SIG-M5 (cell line): Measurements from ENCODE around the gene HECW1.
"Not testable (repeated sequence)": the region's sequence is repeated elsewhere in the genome, so short reads cannot be mapped to it uniquely, and the experiment has no call there.

Source experiments
- DNase-seq: peaks from one replicate; lab custom pipeline; 2025; lab: John Stamatoyannopoulos, UW

HECW1 gene

GRCh38 chr7:43112941-43113621 lies 634 bp downstream of the HECW1 start:
- no peak for DNase-seq

GRCh38 chr7:43113622-43114457 lies 1.4 kb downstream of the HECW1 start:
- no peak for DNase-seq

GRCh38 chr7:43114458-43114780 lies 2.0 kb downstream of the HECW1 start:
- DNase-seq: no peak

- no peak for DNase-seq
These were observed 4.0 kb downstream of the HECW1 start for GRCh38 chr7:43116451-43116850.

- peak; percentile 2 for DNase-seq
These were observed 4.6 kb downstream of the HECW1 start for GRCh38 chr7:43117095-43117494.

- no peak for DNase-seq
These were observed 5.4 kb downstream of the HECW1 start for GRCh38 chr7:43117861-43118260.

GRCh38 chr7:43118313-43118712 lies 5.9 kb downstream of the HECW1 start:
- DNase-seq: no peak

GRCh38 chr7:43119371-43120075 lies 7.1 kb downstream of the HECW1 start:
- no peak for DNase-seq

- DNase-seq: no peak
These were observed 9.5 kb downstream of the HECW1 start for GRCh38 chr7:43121973-43122372.

GRCh38 chr7:43123457-43123856 lies 11.0 kb downstream of the HECW1 start:
- no peak for DNase-seq

GRCh38 chr7:43124388-43124787 lies 11.9 kb downstream of the HECW1 start:
- DNase-seq: no peak

- DNase-seq: no peak
These were observed 17.9 kb downstream of the HECW1 start for GRCh38 chr7:43130347-43130746.

- no peak for DNase-seq
These were observed 22.7 kb downstream of the HECW1 start for GRCh38 chr7:43135129-43135528.

GRCh38 chr7:43136064-43136463 lies 23.6 kb downstream of the HECW1 start:
- no peak for DNase-seq

- not testable (repeated sequence) for DNase-seq
These were observed 24.8 kb downstream of the HECW1 start for GRCh38 chr7:43137121-43137744.

- no peak for DNase-seq
These were observed 25.4 kb downstream of the HECW1 start for GRCh38 chr7:43137811-43138210.

- no peak for DNase-seq
These were observed 26.3 kb downstream of the HECW1 start for GRCh38 chr7:43138710-43139109.

- no peak for DNase-seq
These were observed 26.7 kb downstream of the HECW1 start for GRCh38 chr7:43139137-43139536.

- no peak for DNase-seq
These were observed 27.7 kb downstream of the HECW1 start for GRCh38 chr7:43140186-43140585.

- no peak for DNase-seq
These were observed 28.6 kb downstream of the HECW1 start for GRCh38 chr7:43141091-43141490.

- DNase-seq: no peak
These were observed 30.3 kb downstream of the HECW1 start for GRCh38 chr7:43142703-43143102.

- no peak for DNase-seq
These were observed 31.6 kb downstream of the HECW1 start for GRCh38 chr7:43143918-43144589.
